Neural progenitor cell (in vitro differentiated cells): ENCODE data around the gene RAET1G.

Source experiments
- EZH2 ChIP-seq: fragments of 200-600 bp; sonication (generic); IDR thresholded peaks from 2 replicates; pipeline ENCODE4 v1.6.1; 2017; ENCODE audit warnings: antibody characterized with exemption, mild to moderate bottlenecking, moderate library complexity
- TF ChIP-seq, protein P1 (sequence below): fragments of 200-600 bp; sonication (generic); IDR thresholded peaks from 2 replicates; pipeline ENCODE4 v1.5.1; 2017; ENCODE audit warnings: antibody characterized with exemption, mild to moderate bottlenecking

DNA sequence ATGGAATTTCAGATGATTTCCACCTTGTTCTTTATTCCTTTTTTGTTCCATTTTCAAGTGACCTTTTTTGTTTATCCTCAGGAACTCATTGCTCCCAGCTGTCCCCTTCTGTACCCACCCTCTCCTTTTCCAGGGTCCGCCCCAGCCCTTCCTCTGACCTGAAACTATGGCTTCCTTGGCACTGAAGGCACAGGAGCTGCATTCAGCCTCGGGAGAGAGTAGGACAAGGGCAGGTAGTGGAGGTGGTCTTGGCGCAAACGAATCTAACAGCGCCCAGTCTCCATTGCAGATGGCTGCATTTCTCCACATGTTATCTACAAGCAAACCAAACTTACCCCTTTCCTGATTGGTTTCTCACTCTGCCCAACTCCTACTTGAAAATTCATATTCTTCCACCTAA, 10.1 kb upstream of the RAET1G start:
- TF ChIP-seq, protein P1, sequence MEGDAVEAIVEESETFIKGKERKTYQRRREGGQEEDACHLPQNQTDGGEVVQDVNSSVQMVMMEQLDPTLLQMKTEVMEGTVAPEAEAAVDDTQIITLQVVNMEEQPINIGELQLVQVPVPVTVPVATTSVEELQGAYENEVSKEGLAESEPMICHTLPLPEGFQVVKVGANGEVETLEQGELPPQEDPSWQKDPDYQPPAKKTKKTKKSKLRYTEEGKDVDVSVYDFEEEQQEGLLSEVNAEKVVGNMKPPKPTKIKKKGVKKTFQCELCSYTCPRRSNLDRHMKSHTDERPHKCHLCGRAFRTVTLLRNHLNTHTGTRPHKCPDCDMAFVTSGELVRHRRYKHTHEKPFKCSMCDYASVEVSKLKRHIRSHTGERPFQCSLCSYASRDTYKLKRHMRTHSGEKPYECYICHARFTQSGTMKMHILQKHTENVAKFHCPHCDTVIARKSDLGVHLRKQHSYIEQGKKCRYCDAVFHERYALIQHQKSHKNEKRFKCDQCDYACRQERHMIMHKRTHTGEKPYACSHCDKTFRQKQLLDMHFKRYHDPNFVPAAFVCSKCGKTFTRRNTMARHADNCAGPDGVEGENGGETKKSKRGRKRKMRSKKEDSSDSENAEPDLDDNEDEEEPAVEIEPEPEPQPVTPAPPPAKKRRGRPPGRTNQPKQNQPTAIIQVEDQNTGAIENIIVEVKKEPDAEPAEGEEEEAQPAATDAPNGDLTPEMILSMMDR: no peak
- no peak for TF ChIP-seq EZH2
